ENCODE results near the gene STK17A. TPM values are rescaled to one million over a fixed set of nuclear protein-coding genes. Genes with fewer than 3 reads are reported as not detected.

STK17A gene
- total RNA-seq, 3 donors from 2014 or later (not counting 1 experiment from before 2014, with no cell fraction given): 92.9 to 135 (median 111) TPM

- no peak for DNase-seq
- Mint-ChIP-seq H3K27ac (no peak overlapping the region), H3K9me3 (no peaks in the 10 kb centered on the region), H3K4me1 (no peaks in the 10 kb centered on the region), H3K27me3 (ENCODE audit: low read depth in 2 of 2) (peaks cover 32 to 75% of the 10 kb centered on the region in 2 donors), H3K36me3 (no peaks in the 10 kb centered on the region), H3K4me3 (no peak overlapping the region)
- no peaks in the 10 kb centered on the region for H3K9me3 ChIP-seq (ENCODE audit: control insufficient read depth, insufficient read depth, low read length)
- TF ChIP-seq CTCF (IDR thresholded peaks at IDR 0.05): no peak
- H3K36me3 ChIP-seq (ENCODE audit: control insufficient read depth, insufficient read depth, low read length): no peaks in the 10 kb centered on the region
- no peak overlapping the region for H3K27ac ChIP-seq (ENCODE audit: low read length)
- H3K4me3 ChIP-seq (ENCODE audit: low read length): no peak overlapping the region
- no peaks in the 10 kb centered on the region for H3K4me1 ChIP-seq (ENCODE audit: control insufficient read depth, insufficient read depth, low read length)
- intact Hi-C loops (cut with micrococcal nuclease): no loop called here
- 84% methylated on average over 7 of the region's 7 CpGs for WGBS (ENCODE audit: insufficient coverage)
- ATAC-seq: no peak
- H3K27me3 ChIP-seq (ENCODE audit: control insufficient read depth, insufficient read depth, low read length): peaks cover 3% of the 10 kb centered on the region
Observed at GRCh38 chr7:43557831-43558495, 24.9 kb upstream of the STK17A start.

GRCh38 chr7:43559171-43559945 is 23.6 kb upstream of the STK17A start:
- TF ChIP-seq CTCF (IDR thresholded peaks at IDR 0.05): no peak
- intact Hi-C loops (cut with micrococcal nuclease): no loop called here
- Mint-ChIP-seq H3K4me3 (no peak overlapping the region), H3K27me3 (ENCODE audit: low read depth in 2 of 2) (peaks cover 33 to 78% of the 10 kb centered on the region in 2 donors), H3K4me1 (no peaks in the 10 kb centered on the region), H3K27ac (no peak overlapping the region), H3K36me3 (no peaks in the 10 kb centered on the region), H3K9me3 (no peaks in the 10 kb centered on the region)
- Histone ChIP-seq H3K27me3 (ENCODE audit: control insufficient read depth, insufficient read depth, low read length) (peaks cover 5% of the 10 kb centered on the region), H3K27ac (ENCODE audit: low read length) (no peak overlapping the region), H3K36me3 (ENCODE audit: control insufficient read depth, insufficient read depth, low read length) (no peaks in the 10 kb centered on the region), H3K4me1 (ENCODE audit: control insufficient read depth, insufficient read depth, low read length) (no peaks in the 10 kb centered on the region), H3K9me3 (ENCODE audit: control insufficient read depth, insufficient read depth, low read length) (no peaks in the 10 kb centered on the region), H3K4me3 (ENCODE audit: low read length) (no peak overlapping the region)
- no peak for DNase-seq
- WGBS (ENCODE audit: insufficient coverage): 95% methylated on average over 12 of the region's 14 CpGs
- ATAC-seq: no peak

- H3K4me1 Mint-ChIP-seq: no peaks in the 10 kb centered on the region
- H3K36me3 Mint-ChIP-seq: no peaks in the 10 kb centered on the region
- H3K27ac ChIP-seq (ENCODE audit: low read length): no peak overlapping the region
- ATAC-seq (no peak), DNase-seq (no peak)
- H3K36me3 ChIP-seq (ENCODE audit: control insufficient read depth, insufficient read depth, low read length): no peaks in the 10 kb centered on the region
- no peak overlapping the region for H3K27ac Mint-ChIP-seq
- no peaks in the 10 kb centered on the region for H3K9me3 Mint-ChIP-seq
- no peak for TF ChIP-seq CTCF (IDR thresholded peaks at IDR 0.05)
- no peaks in the 10 kb centered on the region for H3K9me3 ChIP-seq (ENCODE audit: control insufficient read depth, insufficient read depth, low read length)
- peaks cover 30 to 78% of the 10 kb centered on the region in 2 donors for H3K27me3 Mint-ChIP-seq (ENCODE audit: low read depth in 2 of 2)
- H3K4me1 ChIP-seq (ENCODE audit: control insufficient read depth, insufficient read depth, low read length): no peaks in the 10 kb centered on the region
- intact Hi-C loops (cut with micrococcal nuclease): no loop called here
- 86% methylated on average over 2 of the region's 2 CpGs for WGBS (ENCODE audit: insufficient coverage)
- H3K4me3 Mint-ChIP-seq: no peak overlapping the region
- no peak overlapping the region for H3K4me3 ChIP-seq (ENCODE audit: low read length)
- peaks cover 5% of the 10 kb centered on the region for H3K27me3 ChIP-seq (ENCODE audit: control insufficient read depth, insufficient read depth, low read length)
Observed at GRCh38 chr7:43559946-43560335, 23.0 kb upstream of the STK17A start.
